ENCODE measurements around the gene CDH23.

The CDH23 gene

GRCh38 chr10:71515531-71516172, 118.9 kb downstream of the CDH23 start:
- Histone ChIP-seq H3K27me3 (ENCODE audit: control insufficient read depth in 1 of 2, insufficient read depth in 2 of 2, low read length in 2 of 2) (no peaks in the 10 kb centered on the region), H3K9me3 (ENCODE audit: low read length) (no peaks in the 10 kb centered on the region), H3K4me3 (ENCODE audit: low read depth in 1 of 2, low read length in 2 of 2) (no peak overlapping the region), H3K36me3 (ENCODE audit: insufficient read depth, low read length) (no peaks in the 10 kb centered on the region), H3K9ac (ENCODE audit: low read length) (no peak overlapping the region), H3K27ac (ENCODE audit: low read depth, low read length) (no peak overlapping the region), H3K4me1 (ENCODE audit: insufficient read depth, low read length) (no peaks in the 10 kb centered on the region)

GRCh38 chr10:71516890-71517289, 120.2 kb downstream of the CDH23 start:
- H3K4me3 ChIP-seq (ENCODE audit: low read depth in 1 of 2, low read length in 2 of 2) = no peak overlapping the region
- H3K27ac ChIP-seq (ENCODE audit: low read depth, low read length) = no peak overlapping the region
- H3K9me3 ChIP-seq (ENCODE audit: low read length) = no peaks in the 10 kb centered on the region
- no peaks in the 10 kb centered on the region for H3K4me1 ChIP-seq (ENCODE audit: insufficient read depth, low read length)
- no peaks in the 10 kb centered on the region for H3K27me3 ChIP-seq (ENCODE audit: control insufficient read depth in 1 of 2, insufficient read depth in 2 of 2, low read length in 2 of 2)
- no peaks in the 10 kb centered on the region for H3K36me3 ChIP-seq (ENCODE audit: insufficient read depth, low read length)
- H3K9ac ChIP-seq (ENCODE audit: low read length) = no peak overlapping the region

- Histone ChIP-seq H3K9me3 (ENCODE audit: low read length) (no peaks in the 10 kb centered on the region), H3K4me3 (ENCODE audit: low read depth in 1 of 2, low read length in 2 of 2) (no peak overlapping the region), H3K27ac (ENCODE audit: low read depth, low read length) (no peak overlapping the region), H3K4me1 (ENCODE audit: insufficient read depth, low read length) (no peaks in the 10 kb centered on the region), H3K27me3 (ENCODE audit: control insufficient read depth in 1 of 2, insufficient read depth in 2 of 2, low read length in 2 of 2) (no peaks in the 10 kb centered on the region), H3K9ac (ENCODE audit: low read length) (no peak overlapping the region), H3K36me3 (ENCODE audit: insufficient read depth, low read length) (no peaks in the 10 kb centered on the region)
Measured at GRCh38 chr10:71517298-71518169, 120.8 kb downstream of the CDH23 start.

GRCh38 chr10:71520042-71520441, 123.3 kb downstream of the CDH23 start:
- no peak overlapping the region for H3K27ac ChIP-seq (ENCODE audit: low read depth, low read length)
- H3K4me3 ChIP-seq (ENCODE audit: low read depth in 1 of 2, low read length in 2 of 2) = no peak overlapping the region
- no peak overlapping the region for H3K9ac ChIP-seq (ENCODE audit: low read length)
- no peaks in the 10 kb centered on the region for H3K4me1 ChIP-seq (ENCODE audit: insufficient read depth, low read length)
- no peaks in the 10 kb centered on the region for H3K36me3 ChIP-seq (ENCODE audit: insufficient read depth, low read length)
- no peaks in the 10 kb centered on the region for H3K9me3 ChIP-seq (ENCODE audit: low read length)
- no peaks in the 10 kb centered on the region for H3K27me3 ChIP-seq (ENCODE audit: control insufficient read depth in 1 of 2, insufficient read depth in 2 of 2, low read length in 2 of 2)

- Histone ChIP-seq H3K4me1 (ENCODE audit: insufficient read depth, low read length) (no peaks in the 10 kb centered on the region), H3K27ac (ENCODE audit: low read depth, low read length) (no peak overlapping the region), H3K9me3 (ENCODE audit: low read length) (no peaks in the 10 kb centered on the region), H3K9ac (ENCODE audit: low read length) (no peak overlapping the region), H3K36me3 (ENCODE audit: insufficient read depth, low read length) (no peaks in the 10 kb centered on the region), H3K27me3 (ENCODE audit: control insufficient read depth in 1 of 2, insufficient read depth in 2 of 2, low read length in 2 of 2) (no peaks in the 10 kb centered on the region), H3K4me3 (ENCODE audit: low read depth in 1 of 2, low read length in 2 of 2) (no peak overlapping the region)
Measured at GRCh38 chr10:71521504-71522441, 125.1 kb downstream of the CDH23 start.

GRCh38 chr10:71522442-71523144, 125.9 kb downstream of the CDH23 start:
- Histone ChIP-seq H3K27me3 (ENCODE audit: control insufficient read depth in 1 of 2, insufficient read depth in 2 of 2, low read length in 2 of 2) (no peaks in the 10 kb centered on the region), H3K4me1 (ENCODE audit: insufficient read depth, low read length) (no peaks in the 10 kb centered on the region), H3K9me3 (ENCODE audit: low read length) (no peaks in the 10 kb centered on the region), H3K27ac (ENCODE audit: low read depth, low read length) (no peak overlapping the region), H3K4me3 (ENCODE audit: low read depth in 1 of 2, low read length in 2 of 2) (no peak overlapping the region), H3K36me3 (ENCODE audit: insufficient read depth, low read length) (no peaks in the 10 kb centered on the region), H3K9ac (ENCODE audit: low read length) (no peak overlapping the region)

GRCh38 chr10:71523756-71524155, 127.0 kb downstream of the CDH23 start:
- Histone ChIP-seq H3K4me1 (ENCODE audit: insufficient read depth, low read length) (no peaks in the 10 kb centered on the region), H3K9me3 (ENCODE audit: low read length) (no peaks in the 10 kb centered on the region), H3K9ac (ENCODE audit: low read length) (no peak overlapping the region), H3K27ac (ENCODE audit: low read depth, low read length) (no peak overlapping the region), H3K4me3 (ENCODE audit: low read depth in 1 of 2, low read length in 2 of 2) (no peak overlapping the region), H3K27me3 (ENCODE audit: control insufficient read depth in 1 of 2, insufficient read depth in 2 of 2, low read length in 2 of 2) (no peaks in the 10 kb centered on the region), H3K36me3 (ENCODE audit: insufficient read depth, low read length) (no peaks in the 10 kb centered on the region)

- Histone ChIP-seq H3K4me1 (ENCODE audit: insufficient read depth, low read length) (no peaks in the 10 kb centered on the region), H3K4me3 (ENCODE audit: low read depth in 1 of 2, low read length in 2 of 2) (no peak overlapping the region), H3K9me3 (ENCODE audit: low read length) (no peaks in the 10 kb centered on the region), H3K27me3 (ENCODE audit: control insufficient read depth in 1 of 2, insufficient read depth in 2 of 2, low read length in 2 of 2) (no peaks in the 10 kb centered on the region), H3K27ac (ENCODE audit: low read depth, low read length) (no peak overlapping the region), H3K9ac (ENCODE audit: low read length) (no peak overlapping the region), H3K36me3 (ENCODE audit: insufficient read depth, low read length) (no peaks in the 10 kb centered on the region)
Measured at GRCh38 chr10:71525092-71525491, 128.4 kb downstream of the CDH23 start.

- no peaks in the 10 kb centered on the region for H3K4me1 ChIP-seq (ENCODE audit: insufficient read depth, low read length)
- no peak overlapping the region for H3K4me3 ChIP-seq (ENCODE audit: low read depth in 1 of 2, low read length in 2 of 2)
- H3K9ac ChIP-seq (ENCODE audit: low read length) = no peak overlapping the region
- H3K9me3 ChIP-seq (ENCODE audit: low read length) = no peaks in the 10 kb centered on the region
- H3K27ac ChIP-seq (ENCODE audit: low read depth, low read length) = no peak overlapping the region
- no peaks in the 10 kb centered on the region for H3K36me3 ChIP-seq (ENCODE audit: insufficient read depth, low read length)
- no peaks in the 10 kb centered on the region for H3K27me3 ChIP-seq (ENCODE audit: control insufficient read depth in 1 of 2, insufficient read depth in 2 of 2, low read length in 2 of 2)
Measured at GRCh38 chr10:71525721-71526120, 129.0 kb downstream of the CDH23 start.

GRCh38 chr10:71526653-71527052, 129.9 kb downstream of the CDH23 start:
- Histone ChIP-seq H3K27me3 (ENCODE audit: control insufficient read depth in 1 of 2, insufficient read depth in 2 of 2, low read length in 2 of 2) (no peaks in the 10 kb centered on the region), H3K27ac (ENCODE audit: low read depth, low read length) (no peak overlapping the region), H3K9ac (ENCODE audit: low read length) (no peak overlapping the region), H3K9me3 (ENCODE audit: low read length) (no peaks in the 10 kb centered on the region), H3K36me3 (ENCODE audit: insufficient read depth, low read length) (no peaks in the 10 kb centered on the region), H3K4me1 (ENCODE audit: insufficient read depth, low read length) (no peaks in the 10 kb centered on the region), H3K4me3 (ENCODE audit: low read depth in 1 of 2, low read length in 2 of 2) (no peak overlapping the region)

GRCh38 chr10:71527135-71527534, 130.4 kb downstream of the CDH23 start:
- Histone ChIP-seq H3K9ac (ENCODE audit: low read length) (no peak overlapping the region), H3K27me3 (ENCODE audit: control insufficient read depth in 1 of 2, insufficient read depth in 2 of 2, low read length in 2 of 2) (no peaks in the 10 kb centered on the region), H3K4me1 (ENCODE audit: insufficient read depth, low read length) (no peaks in the 10 kb centered on the region), H3K36me3 (ENCODE audit: insufficient read depth, low read length) (no peaks in the 10 kb centered on the region), H3K4me3 (ENCODE audit: low read depth in 1 of 2, low read length in 2 of 2) (no peak overlapping the region), H3K27ac (ENCODE audit: low read depth, low read length) (no peak overlapping the region), H3K9me3 (ENCODE audit: low read length) (no peaks in the 10 kb centered on the region)
